GM12878 (cell line): Measurements from ENCODE around the gene GALNTL6. TPM values are rescaled to one million over a fixed set of nuclear protein-coding genes. Genes with fewer than 3 reads are reported as not detected.

Experiments used
- ATAC-seq: fragments of 200-7000 bp; cut with Tn5 transposase; 3 replicates; pipeline ENCODE4 v1.9.1; 2020; ENCODE audit warnings: mild to moderate bottlenecking, moderate library complexity
- BruUV-seq: library from RNA; stranded (reverse); fragments of 400-500 nt; replicated peaks from 2 replicates; lab custom pipeline; 2021; lab: Mats Ljungman, UMichigan
- CTCF ChIA-PET: fragments of 300-600 bp; sonication (Branson Sonifier 250); formaldehyde crosslinking; extraction: SDS; loops from one replicate; lab custom pipeline; 2021; ENCODE audit warnings: inconsistent platforms; lab: Yijun Ruan, JAX
- POLR2A ChIA-PET: fragments of 350-600 bp; formaldehyde crosslinking; extraction: SDS; loops from one replicate; lab custom pipeline; 2021; ENCODE audit warnings: inconsistent platforms; lab: Charles Lee
- RAD21 ChIA-PET: fragments of 300-600 bp; sonication (Branson Sonifier 250); formaldehyde crosslinking; loops from one replicate; lab custom pipeline; 2023; ENCODE audit warnings: antibody characterized with exemption; ENCODE audit not compliant: unreplicated experiment; lab: Charles Lee
- SMC1A ChIA-PET: fragments of 300-600 bp; sonication (Branson Sonifier 250); formaldehyde crosslinking; loops from one replicate; lab custom pipeline; 2023; ENCODE audit not compliant: unreplicated experiment, uncharacterized antibody; lab: Charles Lee
- DNase-seq: peaks from one replicate; pipeline ENCODE4 v3.0.0-alpha.2; 2011; ENCODE audit warnings: low read depth, low spot score
- FAIRE-seq: peaks from 3 replicates; lab custom pipeline; 2011; peaks lifted over from hg19 to GRCh38; lab: Jason Lieb, UNC
- H2AFZ ChIP-seq: 2 replicates; pipeline ENCODE4 v1.6.0; 2011; ENCODE audit warnings: low read depth, low read length, control low read depth; ENCODE audit not compliant: control insufficient read depth
- H3K27ac ChIP-seq: 2 replicates; pipeline ENCODE4 v1.5.1; 2011; ENCODE audit warnings: control low read depth; ENCODE audit not compliant: control insufficient read depth, insufficient read depth
- H3K27me3 ChIP-seq, 2 experiments: replicated peaks in 1 of 2; 2 replicates each; pipeline versions ENCODE4 v1.6.0 to v1.6.1; 2011; ENCODE audit warnings: low read length in 1 of 2; ENCODE audit not compliant: control insufficient read depth in 2 of 2, insufficient read depth in 2 of 2
- H3K36me3 ChIP-seq, 2 experiments: 2 replicates each; pipeline ENCODE4 v1.5.1; 2011; ENCODE audit warnings: low read length in 1 of 2; ENCODE audit not compliant: control insufficient read depth in 2 of 2, insufficient read depth in 2 of 2
- H3K4me1 ChIP-seq: 2 replicates; pipeline ENCODE4 v1.6.1; 2011; ENCODE audit warnings: mild to moderate bottlenecking, low read length, moderate library complexity, mixed read lengths; ENCODE audit not compliant: control insufficient read depth, insufficient read depth
- H3K4me2 ChIP-seq: 2 replicates; pipeline ENCODE4 v1.6.0; 2011; ENCODE audit warnings: control low read depth; ENCODE audit not compliant: control insufficient read depth, insufficient read depth
- H3K4me3 ChIP-seq: fragments of 200-600 bp; sonication (generic); 2 replicates; pipeline ENCODE4 v1.5.1; 2016
- H3K79me2 ChIP-seq: 2 replicates; pipeline ENCODE4 v1.6.0; 2011; ENCODE audit warnings: low read length; ENCODE audit not compliant: control insufficient read depth, insufficient read depth
- H3K9ac ChIP-seq: 2 replicates; pipeline ENCODE4 v1.8.0; 2011; ENCODE audit warnings: low read length, control low read depth, mixed read lengths; ENCODE audit not compliant: control insufficient read depth, insufficient read depth
- H3K9me3 ChIP-seq: replicated peaks from 3 replicates; pipeline ENCODE4 v1.5.1; 2011; ENCODE audit warnings: mild to moderate bottlenecking, low read length; ENCODE audit not compliant: control insufficient read depth, insufficient read depth
- H4K20me1 ChIP-seq: 2 replicates; pipeline ENCODE4 v1.6.0; 2011; ENCODE audit not compliant: control insufficient read depth, insufficient read depth
- CBX3 ChIP-seq: fragments of 200-600 bp; sonication (generic); IDR thresholded peaks from 2 replicates; pipeline ENCODE4 v1.6.1; 2016; ENCODE audit warnings: low read depth, borderline replicate concordance
- FOXK2 ChIP-seq: fragments of 450-650 bp; IDR thresholded peaks from 2 replicates; pipeline ENCODE4 v1.6.1; 2017; ENCODE audit warnings: mild to moderate bottlenecking, moderate library complexity
- KAT2A ChIP-seq: conservative IDR thresholded peaks from 2 replicates; pipeline ENCODE4 v1.6.1; 2011; ENCODE audit warnings: low read depth, low read length; ENCODE audit not compliant: control insufficient read depth
- RFX5 ChIP-seq: IDR thresholded peaks from 2 replicates; pipeline ENCODE4 v1.6.1; 2011; ENCODE audit warnings: low read depth, low read length, improper control_type of control experiment
- SMAD1 ChIP-seq: fragments of 450-650 bp; IDR thresholded peaks from 2 replicates; pipeline ENCODE4 v1.6.1; 2018; ENCODE audit warnings: mild to moderate bottlenecking, low read depth; ENCODE audit not compliant: partially characterized antibody
- TBL1XR1 ChIP-seq: IDR thresholded peaks from 2 replicates; pipeline ENCODE4 v1.6.1; 2012; ENCODE audit warnings: low read depth, low read length, improper control_type of control experiment
- WGBS: methylation state at CpG from one replicate; pipeline ENCODE4 v1.1.6; 2016; ENCODE audit warnings: low lambda C conversion rate; ENCODE audit not compliant: insufficient replicate concordance, insufficient coverage; ENCODE audit errors: missing lambda C conversion rate; 5-methylcytosine and 5-hydroxymethylcytosine counted together
- in situ Hi-C: fragments of 300-500 bp; cut with MboI; formaldehyde crosslinking; loops from 9 replicates; pipeline ENCODE4 v1.14.3; 2018; ENCODE audit warnings: mixed read lengths
- intact Hi-C: fragments of 100-400 bp; cut with micrococcal nuclease; formaldehyde crosslinking; loops from one replicate; pipeline ENCODE4 v1.14.2; 2022; ENCODE audit not compliant: unreplicated experiment
- polyA plus RNA-seq, 11 experiments: library from polyadenylated mRNA; depleted of rRNA in 4 of 11; unstranded in 6 of 11; stranded (reverse) in 5 of 11; fragments of >200 nt; fragmentation: Nextera tagmentation in 4 of 11; fragmentation: Illumina TruSeq in 1 of 11; extraction: Ambion mirVana in 4 of 11; extraction: Trizol in 1 of 11; gene quantifications; 1 replicate in 1 of 11; 2 replicates in 10 of 11; pipeline versions ENCODE4 v1.2.1 to v1.2.3, GENCODE V29; 2011 to 2016; ENCODE audit warnings: inconsistent platforms in 2 of 11, missing spikeins in 2 of 11, low read depth in 1 of 11
- total RNA-seq, 4 experiments: library from RNA; depleted of rRNA in 3 of 4; stranded (reverse); fragments of >200 nt in 3 of 4; fragmentation: Illumina TruSeq in 1 of 4; extraction: Trizol in 1 of 4; gene quantifications; 2 replicates each; pipeline versions ENCODE4 v1.2.1 to v1.2.3, GENCODE V29; 2013 to 2021
- TF ChIP-seq, protein P1 (sequence below): fragments of 450-650 bp; IDR thresholded peaks from 2 replicates; pipeline ENCODE4 v1.6.1; 2017; ENCODE audit warnings: low read depth, mild to moderate bottlenecking, moderate library complexity
- TF ChIP-seq, protein P2 (sequence below): fragments of 450-650 bp; formaldehyde crosslinking; IDR thresholded peaks from 2 replicates; pipeline ENCODE4 v1.5.0; 2022; ENCODE audit warnings: mild to moderate bottlenecking, missing genetic modification characterization
- TF ChIP-seq, protein P3 (sequence below): fragments of 150-350 bp; IDR thresholded peaks from 2 replicates; pipeline ENCODE4 v1.6.1; 2014; ENCODE audit warnings: mild to moderate bottlenecking, low read depth, low read length

The GALNTL6 gene
- total and polyA plus RNA-seq, 10 of the 15 experiments (the other 5 are each of a cell fraction or from before 2014, with no cell fraction given): 0.01 to 0.29 TPM; not detected in 8

DNA sequence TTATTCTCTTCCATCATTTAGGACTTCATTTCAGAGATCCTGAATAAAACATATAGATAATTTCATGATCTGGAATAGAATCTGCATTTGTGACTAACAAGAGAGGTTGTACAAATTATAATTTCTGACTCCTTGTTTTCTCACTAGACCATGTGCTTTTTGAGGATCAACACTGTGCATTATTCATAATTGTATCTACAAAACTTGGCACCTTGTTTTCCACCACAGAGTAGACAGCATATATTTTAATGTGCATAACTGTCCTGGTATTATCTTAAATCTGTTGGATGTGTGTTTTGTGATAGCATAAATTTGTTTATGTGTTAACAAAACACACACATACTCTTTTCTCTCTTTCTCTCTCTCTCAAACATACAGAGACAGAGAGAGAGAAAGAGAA lies 840.5 kb downstream of the GALNTL6 start:
- Histone ChIP-seq H3K79me2 (no peaks in the 10 kb centered on the region), H3K4me1 (no peaks in the 10 kb centered on the region), H4K20me1 (no peaks in the 10 kb centered on the region), H3K36me3 (no peaks in the 10 kb centered on the region), H3K27ac (no peak overlapping the region), H3K9me3 (no peaks in the 10 kb centered on the region), H3K4me2 (no peak overlapping the region), H2AFZ (no peak overlapping the region), H3K9ac (no peak overlapping the region), H3K4me3 (no peak overlapping the region), H3K27me3 (no peaks in the 10 kb centered on the region)
- no TSS peak for BruUV-seq
- FAIRE-seq (no peak), DNase-seq (no peak), ATAC-seq (no peak)
- in situ Hi-C loops: no loop called here
- ChIA-PET POLR2A (no interaction called here), SMC1A (no interaction called here), CTCF (no interaction called here), RAD21 (no interaction called here)
- intact Hi-C loops: no loop called here
- TF ChIP-seq CBX3 (no peak), TBL1XR1 (no peak), KAT2A (no peak)

DNA sequence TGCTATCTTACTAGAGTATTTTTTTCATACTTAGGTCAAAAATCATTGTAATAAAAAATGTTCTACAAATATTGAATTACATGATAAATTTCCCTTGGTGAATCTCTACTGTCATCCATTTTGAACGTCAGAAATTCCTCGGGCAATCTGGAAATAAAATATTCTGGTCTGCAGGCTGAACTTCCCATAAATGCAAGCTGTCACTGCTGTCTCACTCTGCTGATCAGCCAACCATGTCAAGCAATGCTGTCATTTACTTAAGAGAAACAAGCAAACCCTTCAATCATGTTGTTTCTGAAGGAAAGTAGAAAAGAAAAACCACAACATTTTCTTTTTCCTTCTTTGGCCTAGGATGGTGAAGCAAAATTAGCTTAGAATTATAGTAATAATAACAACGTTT lies 841.3 kb downstream of the GALNTL6 start:
- ATAC-seq (no peak), DNase-seq (no peak), FAIRE-seq (no peak)
- ChIA-PET POLR2A (no interaction called here), CTCF (no interaction called here), RAD21 (no interaction called here), SMC1A (no interaction called here)
- no peaks in the 10 kb centered on the region for H4K20me1 ChIP-seq
- H2AFZ ChIP-seq: no peak overlapping the region
- no TSS peak for BruUV-seq
- H3K4me2 ChIP-seq: no peak overlapping the region
- no peaks in the 10 kb centered on the region for H3K9me3 ChIP-seq
- no peaks in the 10 kb centered on the region for H3K4me1 ChIP-seq
- no peaks in the 10 kb centered on the region for H3K79me2 ChIP-seq
- H3K27ac ChIP-seq: no peak overlapping the region
- H3K9ac ChIP-seq: no peak overlapping the region
- intact Hi-C loops: no loop called here
- 0% methylated on average over 3 of the region's 3 CpGs for WGBS
- no peak overlapping the region for H3K4me3 ChIP-seq
- TF ChIP-seq, protein P1, sequence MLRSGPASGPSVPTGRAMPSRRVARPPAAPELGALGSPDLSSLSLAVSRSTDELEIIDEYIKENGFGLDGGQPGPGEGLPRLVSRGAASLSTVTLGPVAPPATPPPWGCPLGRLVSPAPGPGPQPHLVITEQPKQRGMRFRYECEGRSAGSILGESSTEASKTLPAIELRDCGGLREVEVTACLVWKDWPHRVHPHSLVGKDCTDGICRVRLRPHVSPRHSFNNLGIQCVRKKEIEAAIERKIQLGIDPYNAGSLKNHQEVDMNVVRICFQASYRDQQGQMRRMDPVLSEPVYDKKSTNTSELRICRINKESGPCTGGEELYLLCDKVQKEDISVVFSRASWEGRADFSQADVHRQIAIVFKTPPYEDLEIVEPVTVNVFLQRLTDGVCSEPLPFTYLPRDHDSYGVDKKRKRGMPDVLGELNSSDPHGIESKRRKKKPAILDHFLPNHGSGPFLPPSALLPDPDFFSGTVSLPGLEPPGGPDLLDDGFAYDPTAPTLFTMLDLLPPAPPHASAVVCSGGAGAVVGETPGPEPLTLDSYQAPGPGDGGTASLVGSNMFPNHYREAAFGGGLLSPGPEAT: no peak
- TF ChIP-seq, protein P2, sequence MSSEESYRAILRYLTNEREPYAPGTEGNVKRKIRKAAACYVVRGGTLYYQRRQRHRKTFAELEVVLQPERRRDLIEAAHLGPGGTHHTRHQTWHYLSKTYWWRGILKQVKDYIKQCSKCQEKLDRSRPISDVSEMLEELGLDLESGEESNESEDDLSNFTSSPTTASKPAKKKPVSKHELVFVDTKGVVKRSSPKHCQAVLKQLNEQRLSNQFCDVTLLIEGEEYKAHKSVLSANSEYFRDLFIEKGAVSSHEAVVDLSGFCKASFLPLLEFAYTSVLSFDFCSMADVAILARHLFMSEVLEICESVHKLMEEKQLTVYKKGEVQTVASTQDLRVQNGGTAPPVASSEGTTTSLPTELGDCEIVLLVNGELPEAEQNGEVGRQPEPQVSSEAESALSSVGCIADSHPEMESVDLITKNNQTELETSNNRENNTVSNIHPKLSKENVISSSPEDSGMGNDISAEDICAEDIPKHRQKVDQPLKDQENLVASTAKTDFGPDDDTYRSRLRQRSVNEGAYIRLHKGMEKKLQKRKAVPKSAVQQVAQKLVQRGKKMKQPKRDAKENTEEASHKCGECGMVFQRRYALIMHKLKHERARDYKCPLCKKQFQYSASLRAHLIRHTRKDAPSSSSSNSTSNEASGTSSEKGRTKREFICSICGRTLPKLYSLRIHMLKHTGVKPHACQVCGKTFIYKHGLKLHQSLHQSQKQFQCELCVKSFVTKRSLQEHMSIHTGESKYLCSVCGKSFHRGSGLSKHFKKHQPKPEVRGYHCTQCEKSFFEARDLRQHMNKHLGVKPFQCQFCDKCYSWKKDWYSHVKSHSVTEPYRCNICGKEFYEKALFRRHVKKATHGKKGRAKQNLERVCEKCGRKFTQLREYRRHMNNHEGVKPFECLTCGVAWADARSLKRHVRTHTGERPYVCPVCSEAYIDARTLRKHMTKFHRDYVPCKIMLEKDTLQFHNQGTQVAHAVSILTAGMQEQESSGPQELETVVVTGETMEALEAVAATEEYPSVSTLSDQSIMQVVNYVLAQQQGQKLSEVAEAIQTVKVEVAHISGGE (CRISPR knock-in tag): no peak
- TF ChIP-seq RFX5: no peak
- no peak for TF ChIP-seq FOXK2
- no peak for TF ChIP-seq SMAD1
- TF ChIP-seq, protein P3, sequence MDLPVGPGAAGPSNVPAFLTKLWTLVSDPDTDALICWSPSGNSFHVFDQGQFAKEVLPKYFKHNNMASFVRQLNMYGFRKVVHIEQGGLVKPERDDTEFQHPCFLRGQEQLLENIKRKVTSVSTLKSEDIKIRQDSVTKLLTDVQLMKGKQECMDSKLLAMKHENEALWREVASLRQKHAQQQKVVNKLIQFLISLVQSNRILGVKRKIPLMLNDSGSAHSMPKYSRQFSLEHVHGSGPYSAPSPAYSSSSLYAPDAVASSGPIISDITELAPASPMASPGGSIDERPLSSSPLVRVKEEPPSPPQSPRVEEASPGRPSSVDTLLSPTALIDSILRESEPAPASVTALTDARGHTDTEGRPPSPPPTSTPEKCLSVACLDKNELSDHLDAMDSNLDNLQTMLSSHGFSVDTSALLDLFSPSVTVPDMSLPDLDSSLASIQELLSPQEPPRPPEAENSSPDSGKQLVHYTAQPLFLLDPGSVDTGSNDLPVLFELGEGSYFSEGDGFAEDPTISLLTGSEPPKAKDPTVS: no peak
- TF ChIP-seq, all 136 proteins: peak for 0
- H3K27me3 ChIP-seq: no peaks in the 10 kb centered on the region
- H3K36me3 ChIP-seq: no peaks in the 10 kb centered on the region
- in situ Hi-C loops: no loop called here
